ENCODE measurements around the gene MAP4K4. TPM values are rescaled to one million over a fixed set of nuclear protein-coding genes. Genes with fewer than 3 reads are reported as not detected.

MAP4K4 gene
- total and polyA plus RNA-seq, 2 of the 13 experiments (the other 11 are each of a cell fraction or from before 2014, with no cell fraction given) = 105 to 264 TPM

- TF ChIP-seq ZBTB46 (CRISPR knock-in tag; IDR thresholded peaks at IDR 0.05; ENCODE audit: borderline replicate concordance) (no peak), THAP11 (CRISPR knock-in tag; IDR thresholded peaks at IDR 0.05) (peak; percentile 13; the same call in 1 of the 2 replicates), NFE2L1 (CRISPR knock-in tag; IDR thresholded peaks at IDR 0.05; ENCODE audit: borderline replicate concordance) (no peak), ZNF615 (CRISPR knock-in tag; IDR thresholded peaks at IDR 0.05; ENCODE audit: borderline replicate concordance) (peak; percentile 76; the same call in 1 of the 2 replicates), MEIS2 (CRISPR knock-in tag; IDR thresholded peaks at IDR 0.05) (no peak; the same call in 1 of the 2 replicates), ZNF740 (CRISPR knock-in tag; IDR thresholded peaks at IDR 0.05) (peak; percentile 76; the same call in 1 of the 2 replicates), ZNF264 (CRISPR knock-in tag; IDR thresholded peaks at IDR 0.05) (peak; percentile 11), MAX (IDR thresholded peaks at IDR 0.05) (peak; percentile 71), YEATS4 (CRISPR knock-in tag; IDR thresholded peaks at IDR 0.05; ENCODE audit: borderline replicate concordance) (0 out of 2 replicates have a peak, but pooled peaks have one; percentile 66), KDM5B (CRISPR knock-in tag; IDR thresholded peaks at IDR 0.05; ENCODE audit: borderline replicate concordance) (peak; percentile 52; the same call in 1 of the 2 replicates), PAF1 (CRISPR knock-in tag; IDR thresholded peaks at IDR 0.05) (peak; percentile 98), NR2F2 (IDR thresholded peaks at IDR 0.05; ENCODE audit: borderline replicate concordance, low read depth) (peak; percentile 88), ZNF670 (CRISPR knock-in tag; IDR thresholded peaks at IDR 0.05; ENCODE audit: borderline replicate concordance) (no peak), RFXANK (CRISPR knock-in tag; IDR thresholded peaks at IDR 0.05) (no peak), LBX2 (CRISPR knock-in tag; IDR thresholded peaks at IDR 0.05; ENCODE audit: borderline replicate concordance) (no peak), BATF2 (CRISPR knock-in tag; IDR thresholded peaks at IDR 0.05) (no peak), CAMTA2 (CRISPR knock-in tag; IDR thresholded peaks at IDR 0.05; ENCODE audit: borderline replicate concordance) (0 out of 2 replicates have a peak, but pooled peaks have one; percentile 30), RORA (CRISPR knock-in tag; IDR thresholded peaks at IDR 0.05) (no peak), ZNF326 (CRISPR knock-in tag; IDR thresholded peaks at IDR 0.05; ENCODE audit: borderline replicate concordance) (no peak), ZNF891 (CRISPR knock-in tag; IDR thresholded peaks at IDR 0.05) (no peak), MYC (CRISPR knock-in tag; IDR thresholded peaks at IDR 0.05; ENCODE audit: borderline replicate concordance) (peak; percentile 32; the same call in 1 of the 2 replicates), RELA (CRISPR knock-in tag; IDR thresholded peaks at IDR 0.05) (peak; percentile 29; the same call in 1 of the 2 replicates), ZNF616 (CRISPR knock-in tag; IDR thresholded peaks at IDR 0.05; ENCODE audit: low read depth) (no peak), SMARCE1 (IDR thresholded peaks at IDR 0.05; ENCODE audit: borderline replicate concordance) (no peak), ZBTB20 (CRISPR knock-in tag; IDR thresholded peaks at IDR 0.05; ENCODE audit: borderline replicate concordance, low read depth) (peak; percentile 76), ATF3 (CRISPR knock-in tag; IDR thresholded peaks at IDR 0.05) (no peak), SMYD3 (CRISPR knock-in tag; IDR thresholded peaks at IDR 0.05) (peak; percentile 70; the same call in 1 of the 2 replicates), KLF15 (CRISPR knock-in tag; IDR thresholded peaks at IDR 0.05; ENCODE audit: borderline replicate concordance) (no peak)
Measured at GRCh38 chr2:101733257-101733993, 35.9 kb downstream of the MAP4K4 start (continued).
